SJCRH30 (cell line): ENCODE measurements around the gene XBP1. TPM values are rescaled to one million over a fixed set of nuclear protein-coding genes. Genes with fewer than 3 reads are reported as not detected.
A peak's percentile ranks its signal among the peaks of the same experiment; 100 is the strongest.
"Not testable (repeated sequence)": the region's sequence is repeated elsewhere in the genome, so short reads cannot be mapped to it uniquely, and the experiment has no call there.

Source experiments
- DNase-seq, 2 experiments: peaks; one replicate each; pipeline ENCODE4 v3.0.0-alpha.2; 2015 to 2020
- H3K27ac ChIP-seq: fragments of 250-450 bp; sonication (Bioruptor Pico); 2 replicates; pipeline ENCODE4 v1.5.1; 2020; ENCODE audit warnings: mild to moderate bottlenecking, moderate library complexity
- H3K27me3 ChIP-seq: fragments of 250-450 bp; sonication (Bioruptor Pico); 2 replicates; pipeline ENCODE4 v1.5.1; 2020; ENCODE audit warnings: mild to moderate bottlenecking, moderate library complexity
- H3K36me3 ChIP-seq: fragments of 250-450 bp; sonication (Bioruptor Pico); 2 replicates; pipeline ENCODE4 v1.5.1; 2020; ENCODE audit warnings: mild to moderate bottlenecking, moderate library complexity
- H3K4me1 ChIP-seq: fragments of 250-450 bp; sonication (Bioruptor Pico); 2 replicates; pipeline ENCODE4 v1.5.1; 2020; ENCODE audit warnings: mild to moderate bottlenecking, moderate library complexity
- H3K4me3 ChIP-seq: fragments of 250-450 bp; sonication (Bioruptor Pico); 2 replicates; pipeline ENCODE4 v1.5.1; 2020; ENCODE audit warnings: mild to moderate bottlenecking, moderate library complexity
- H3K9me3 ChIP-seq: fragments of 250-450 bp; sonication (Bioruptor Pico); replicated peaks from 2 replicates; pipeline ENCODE4 v1.5.1; 2020; ENCODE audit warnings: mild to moderate bottlenecking, moderate library complexity
- total RNA-seq: library from RNA; depleted of rRNA; stranded (reverse); fragments of >200 nt; shearing (Covaris generic); gene quantifications from 2 replicates; pipeline ENCODE4 v1.2.3, GENCODE V29; 2014

The XBP1 gene
- total RNA-seq, 1 experiment from 2014 or later, result 80.2 TPM

DNA sequence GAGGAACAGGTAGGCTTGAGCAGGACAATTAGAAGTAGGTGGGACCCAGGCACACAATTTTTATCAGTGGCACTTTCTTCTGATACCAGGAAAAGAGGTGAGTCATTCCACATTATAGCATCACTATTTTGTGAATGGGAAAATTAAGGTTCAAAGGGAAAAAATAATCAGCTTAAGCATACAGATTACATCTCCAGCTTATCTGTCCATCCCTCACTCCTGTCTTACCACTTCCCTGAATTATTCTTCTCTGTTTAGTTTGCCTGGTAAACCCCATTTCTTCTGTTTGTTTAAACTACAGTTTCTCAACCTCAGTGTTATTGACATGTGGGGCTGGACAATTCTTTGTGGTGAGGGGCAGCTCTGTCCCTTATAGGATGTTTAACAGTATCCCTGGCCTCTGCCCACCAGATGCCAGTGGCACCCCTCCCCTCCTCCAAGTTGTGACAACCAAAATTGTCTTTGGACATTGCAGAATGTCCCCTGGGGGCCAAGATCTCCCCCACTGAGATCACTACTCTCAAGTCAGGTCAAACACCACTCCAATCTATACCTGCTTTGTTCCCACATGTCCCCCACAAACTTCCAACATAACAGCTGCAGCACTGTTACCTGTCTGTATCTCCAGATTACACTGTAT, 8.5 kb upstream of the XBP1 start:
- no peaks in the 10 kb centered on the region for H3K27me3 ChIP-seq
- no peak overlapping the region for H3K4me3 ChIP-seq
- no peak for DNase-seq
- no peak overlapping the region for H3K27ac ChIP-seq
- H3K36me3 ChIP-seq, result no peaks in the 10 kb centered on the region
- no peaks in the 10 kb centered on the region for H3K4me1 ChIP-seq
- H3K9me3 ChIP-seq, result no peaks in the 10 kb centered on the region

DNA sequence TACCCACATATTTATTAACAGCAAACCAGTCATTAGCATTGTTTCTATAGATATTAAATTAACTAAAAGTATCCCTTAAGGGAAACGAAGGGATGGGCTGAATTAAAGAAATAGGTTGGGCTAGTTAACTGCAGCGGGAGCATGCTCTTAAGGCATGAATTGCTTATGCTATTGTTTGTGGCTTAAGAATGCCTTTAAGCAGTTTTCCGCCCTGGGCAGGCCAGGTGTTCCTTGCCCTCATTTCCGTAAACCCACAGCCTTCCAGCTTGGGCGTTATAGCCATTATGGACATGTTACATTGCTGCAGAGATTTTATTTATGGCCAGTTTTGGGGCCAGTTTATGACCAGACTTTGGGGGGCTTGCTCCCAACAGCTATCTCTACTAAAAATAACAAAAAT, 5.1 kb upstream of the XBP1 start:
- H3K36me3 ChIP-seq, H3K9me3 ChIP-seq, H3K27ac ChIP-seq, H3K4me1 ChIP-seq, DNase-seq, H3K27me3 ChIP-seq, H3K4me3 ChIP-seq: not testable (repeated sequence)

DNA sequence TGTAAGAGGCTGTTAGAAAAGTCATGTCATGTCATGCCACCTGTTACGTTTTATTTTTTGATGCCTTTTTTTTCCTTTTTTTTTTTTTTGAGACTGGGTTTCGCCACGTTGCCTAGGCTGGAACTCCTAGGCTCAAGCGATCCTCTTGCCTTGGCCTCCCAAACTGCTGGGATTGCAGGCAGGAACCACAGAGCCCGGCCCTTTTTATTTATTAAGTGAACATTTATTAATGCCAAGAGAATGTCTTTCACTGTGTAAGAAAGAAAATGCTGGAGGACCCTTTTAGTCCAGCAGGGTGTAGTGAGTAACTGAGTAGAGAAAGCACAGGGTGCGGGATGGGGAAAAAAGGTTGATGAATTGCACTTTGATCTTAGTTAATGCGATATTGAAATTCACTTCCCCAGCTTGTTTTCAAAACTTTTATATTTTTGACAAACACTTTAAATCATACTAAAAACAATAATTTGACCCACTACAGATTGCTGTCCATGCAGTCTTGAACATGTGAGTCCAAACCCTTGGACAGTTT, 2.3 kb upstream of the XBP1 start:
- no peak for DNase-seq
- Histone ChIP-seq H3K27ac (no peak overlapping the region), H3K36me3 (peaks cover 4% of the 10 kb centered on the region)

DNA sequence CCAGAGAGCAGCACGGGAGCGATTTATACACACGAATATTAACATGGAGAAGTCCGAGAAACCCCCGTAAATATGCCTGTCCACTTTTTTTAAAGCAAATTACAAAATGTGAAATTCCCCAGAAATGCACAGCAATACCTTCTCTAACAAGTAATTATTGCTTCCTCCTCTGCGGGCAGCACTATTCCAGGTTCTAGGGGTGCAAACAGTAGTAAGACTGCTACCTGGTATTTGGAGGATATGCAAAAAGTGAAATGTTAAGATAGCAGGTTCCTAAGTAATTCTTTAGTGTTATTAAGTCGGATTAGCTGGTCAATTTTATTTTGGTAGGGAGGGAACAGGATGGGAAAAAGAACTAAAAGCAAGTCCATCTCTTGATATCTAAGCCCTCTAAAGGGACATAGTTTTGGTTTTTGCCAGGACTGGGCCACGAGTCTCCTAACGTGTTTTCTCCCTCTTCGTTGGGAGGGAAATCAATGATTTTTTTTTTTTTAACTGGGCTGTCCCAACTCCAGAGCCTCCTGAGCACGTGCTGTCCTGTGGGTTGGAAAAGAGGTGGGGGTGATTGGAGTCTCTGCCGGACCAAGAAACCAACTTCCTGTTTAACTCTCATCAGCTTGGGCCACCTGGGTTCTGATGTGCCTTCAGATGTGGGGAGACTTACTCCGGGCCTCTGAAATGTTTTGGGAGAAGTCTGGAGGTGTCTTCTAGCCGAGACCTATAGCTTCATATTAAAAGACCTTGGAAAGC, 1.7 kb upstream of the XBP1 start:
- Histone ChIP-seq H3K4me1 (no peaks in the 10 kb centered on the region), H3K9me3 (no peaks in the 10 kb centered on the region), H3K27ac (no peak overlapping the region), H3K36me3 (peaks cover 10% of the 10 kb centered on the region), H3K4me3 (no peak overlapping the region), H3K27me3 (no peaks in the 10 kb centered on the region)
- peak in 1 of 2 experiments; percentile 7 for DNase-seq

More for the DNA sequence above, 2.3 kb upstream of the XBP1 start:
- Histone ChIP-seq H3K4me1 (no peaks in the 10 kb centered on the region), H3K4me3 (no peak overlapping the region), H3K9me3 (no peaks in the 10 kb centered on the region), H3K27me3 (no peaks in the 10 kb centered on the region)

DNA sequence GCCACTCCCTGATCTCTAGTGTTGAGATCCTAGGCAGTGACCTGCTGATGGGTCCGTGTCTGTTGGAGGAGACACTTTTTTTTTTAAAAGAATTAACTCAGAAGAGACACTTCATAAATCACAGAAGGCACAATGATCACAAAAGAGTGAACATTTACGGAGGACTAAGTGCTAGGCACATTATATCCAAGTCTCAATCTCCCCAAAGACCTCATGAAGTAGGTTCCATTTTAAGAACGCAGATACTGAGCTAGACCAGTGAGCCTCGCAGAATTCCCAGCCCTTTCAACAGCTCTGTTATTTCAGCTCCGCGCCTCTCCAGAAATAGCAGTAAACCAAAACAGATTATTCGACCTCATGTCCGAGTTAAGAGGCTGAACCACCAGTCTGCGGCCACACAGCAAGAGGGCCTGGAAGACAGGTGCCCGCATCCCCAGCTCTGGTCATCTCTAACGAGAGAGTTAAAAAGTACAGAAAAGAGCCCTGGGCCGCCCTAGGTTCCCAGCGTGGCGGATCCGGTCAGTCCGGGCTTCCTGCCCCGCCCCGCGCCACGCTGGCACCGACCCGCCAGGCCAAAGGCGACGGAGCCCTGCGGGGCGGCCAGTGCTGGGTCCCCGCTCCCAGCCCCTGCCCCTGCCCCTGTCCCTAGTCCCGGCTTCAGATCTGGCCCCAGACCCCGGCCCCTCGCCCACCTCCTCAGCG, 612 bp downstream of the XBP1 start:
- DNase-seq, result peak; percentile 49 to 58
- H3K27me3 ChIP-seq, result no peaks in the 10 kb centered on the region
- H3K9me3 ChIP-seq, result no peaks in the 10 kb centered on the region
- peaks cover 33% of the 10 kb centered on the region for H3K36me3 ChIP-seq
- peak overlapping the region; percentile 82 for H3K4me3 ChIP-seq
- no peaks in the 10 kb centered on the region for H3K4me1 ChIP-seq
- H3K27ac ChIP-seq, result peak overlapping the region; percentile 78

DNA sequence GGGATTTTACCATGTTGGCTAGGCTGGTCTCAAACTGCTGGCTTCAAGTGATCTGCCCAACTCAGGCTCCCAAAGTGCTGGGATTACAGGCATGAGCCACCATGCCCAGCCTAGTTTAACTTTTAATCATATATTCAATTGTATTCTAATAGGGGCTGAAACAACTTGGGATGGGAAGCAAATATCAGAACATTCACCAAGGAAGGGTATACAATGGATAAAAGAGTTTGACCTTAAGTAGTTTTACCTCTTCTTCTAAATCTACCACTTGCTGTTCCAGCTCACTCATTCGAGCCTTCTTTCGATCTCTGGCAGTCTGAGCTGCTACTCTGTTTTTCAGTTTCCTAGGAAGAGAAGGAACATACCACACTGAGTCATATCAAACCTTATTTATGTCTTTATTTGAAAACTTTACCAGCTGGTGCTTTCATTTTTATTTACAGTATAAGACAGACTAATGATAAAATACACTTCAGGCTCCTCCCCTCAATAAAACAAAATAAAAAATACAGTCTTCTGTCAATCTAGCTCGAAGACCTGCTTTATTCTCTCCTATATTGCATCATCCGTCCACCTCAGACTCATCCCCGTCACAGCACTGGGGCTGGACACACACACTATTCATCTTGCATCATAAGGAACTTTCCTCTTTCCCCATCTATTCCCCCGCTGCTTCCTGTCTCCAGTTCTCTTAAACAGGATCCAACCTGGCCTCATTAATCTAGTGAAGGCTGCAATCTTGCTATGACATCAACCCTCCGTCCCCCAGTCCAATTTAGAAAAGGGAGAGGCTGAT, 1.4 kb downstream of the XBP1 start:
- Histone ChIP-seq H3K36me3 (peaks cover 41% of the 10 kb centered on the region), H3K9me3 (no peaks in the 10 kb centered on the region)
- DNase-seq, result peak; percentile 22 to 49

DNA sequence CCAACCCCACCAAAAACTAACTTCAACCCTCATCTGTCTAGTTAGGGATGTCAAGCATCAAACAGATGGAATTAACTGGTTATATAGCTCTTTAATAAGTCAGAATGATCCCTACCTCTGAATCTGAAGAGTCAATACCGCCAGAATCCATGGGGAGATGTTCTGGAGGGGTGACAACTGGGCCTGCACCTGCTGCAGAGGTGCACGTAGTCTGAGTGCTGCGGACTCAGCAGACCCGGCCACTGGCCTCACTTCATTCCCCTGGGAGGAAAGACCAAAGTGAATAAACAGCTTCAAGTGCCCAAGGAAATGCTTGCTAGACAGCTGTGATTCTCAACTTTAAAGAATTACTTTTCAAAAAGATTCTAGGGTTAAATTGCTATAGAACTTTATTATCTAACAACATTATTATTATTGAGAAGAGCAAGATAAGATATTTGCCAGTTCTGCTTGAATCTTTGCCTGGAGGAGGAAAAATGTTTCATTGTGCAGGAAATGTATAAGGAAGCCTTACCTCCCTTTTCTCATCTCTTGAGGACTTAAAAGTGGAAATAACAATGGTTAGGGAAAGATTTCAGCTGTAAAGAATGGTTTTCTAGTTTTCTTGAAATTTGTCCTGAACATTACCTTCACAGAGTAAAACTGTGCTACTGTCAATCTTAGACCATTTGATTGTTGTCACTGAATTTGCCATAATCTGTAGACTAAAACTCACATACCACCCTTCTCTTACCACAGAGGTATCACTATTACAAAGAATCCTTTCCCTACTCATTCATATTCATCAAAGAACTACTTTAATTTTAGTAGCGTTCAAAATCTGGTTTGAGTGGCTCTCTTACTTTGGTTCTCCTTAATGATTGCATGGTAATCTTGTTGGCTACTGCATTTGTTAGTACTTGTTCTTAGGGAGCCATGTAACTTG, 4.2 kb downstream of the XBP1 start:
- Histone ChIP-seq H3K4me1 (no peaks in the 10 kb centered on the region), H3K9me3 (no peaks in the 10 kb centered on the region), H3K27ac (no peak overlapping the region), H3K36me3 (peaks cover 48% of the 10 kb centered on the region), H3K4me3 (no peak overlapping the region), H3K27me3 (no peaks in the 10 kb centered on the region)
- DNase-seq, result no peak

More for the DNA sequence above, 1.4 kb downstream of the XBP1 start:
- peak overlapping the region; percentile 78 for H3K27ac ChIP-seq
- H3K4me3 ChIP-seq, result peak overlapping the region; percentile 82
- no peaks in the 10 kb centered on the region for H3K27me3 ChIP-seq
- no peaks in the 10 kb centered on the region for H3K4me1 ChIP-seq

DNA sequence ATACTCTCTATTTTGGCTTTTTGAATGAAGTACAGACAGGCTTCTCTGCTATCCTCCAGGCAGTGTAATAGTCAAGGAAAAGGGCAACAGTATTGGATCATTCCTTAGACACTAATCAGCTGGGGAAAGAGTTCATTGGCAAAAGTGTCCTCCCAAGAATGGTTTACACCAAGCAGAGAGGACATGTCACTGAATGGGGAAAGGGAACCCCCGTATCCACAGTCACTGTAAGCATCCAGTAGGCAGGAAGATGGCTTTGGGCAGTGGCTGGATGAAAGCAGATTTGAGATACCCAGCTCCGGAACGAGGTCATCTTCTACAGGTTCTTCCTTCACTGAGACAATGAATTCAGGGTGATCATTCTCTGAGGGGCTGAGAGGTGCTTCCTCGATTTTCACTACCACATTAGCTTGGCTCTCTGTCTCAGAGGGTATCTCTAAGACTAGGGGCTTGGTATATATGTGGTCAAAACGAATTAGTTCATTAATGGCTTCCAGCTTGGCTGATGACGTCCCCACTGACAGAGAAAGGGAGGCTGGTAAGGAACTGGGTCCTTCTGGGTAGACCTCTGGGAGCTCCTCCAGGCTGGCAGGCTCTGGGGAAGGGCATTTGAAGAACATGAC, 5.2 kb downstream of the XBP1 start:
- Histone ChIP-seq H3K9me3 (no peaks in the 10 kb centered on the region), H3K4me1 (no peaks in the 10 kb centered on the region), H3K27me3 (no peaks in the 10 kb centered on the region), H3K36me3 (peaks cover 48% of the 10 kb centered on the region), H3K27ac (no peak overlapping the region), H3K4me3 (no peak overlapping the region)
- DNase-seq, result no peak

DNA sequence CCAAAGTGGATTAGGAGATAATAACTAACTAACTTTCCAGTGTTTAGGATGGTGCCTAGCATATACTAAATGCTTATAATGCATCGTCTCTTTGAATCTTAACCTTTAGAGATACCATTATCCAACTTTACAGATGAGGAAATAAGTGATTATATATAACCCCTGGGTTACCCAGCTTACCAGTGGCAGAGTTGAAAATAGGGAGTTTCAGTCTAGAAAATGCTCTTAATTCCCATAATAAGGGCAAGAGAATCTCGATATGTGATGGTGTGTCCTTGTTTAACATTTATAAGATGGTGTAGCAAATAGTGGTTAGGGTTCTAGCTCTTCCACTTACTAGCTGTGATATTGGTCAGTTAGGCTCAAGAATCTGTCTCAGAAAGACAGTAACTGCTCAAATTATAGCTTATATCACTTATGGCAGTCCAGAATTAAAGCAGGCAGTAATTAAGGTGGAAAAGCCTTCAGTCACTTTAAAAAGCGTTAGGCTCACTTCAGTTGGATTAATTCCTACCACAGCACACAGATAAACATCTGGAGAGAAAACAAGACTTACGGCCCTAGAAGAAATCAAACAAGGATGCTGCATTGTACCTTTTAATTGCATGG, 6.3 kb downstream of the XBP1 start:
- Histone ChIP-seq H3K27me3 (no peaks in the 10 kb centered on the region), H3K9me3 (no peaks in the 10 kb centered on the region), H3K27ac (no peak overlapping the region), H3K4me3 (no peak overlapping the region), H3K36me3 (peaks cover 48% of the 10 kb centered on the region), H3K4me1 (no peaks in the 10 kb centered on the region)
- no peak for DNase-seq

DNA sequence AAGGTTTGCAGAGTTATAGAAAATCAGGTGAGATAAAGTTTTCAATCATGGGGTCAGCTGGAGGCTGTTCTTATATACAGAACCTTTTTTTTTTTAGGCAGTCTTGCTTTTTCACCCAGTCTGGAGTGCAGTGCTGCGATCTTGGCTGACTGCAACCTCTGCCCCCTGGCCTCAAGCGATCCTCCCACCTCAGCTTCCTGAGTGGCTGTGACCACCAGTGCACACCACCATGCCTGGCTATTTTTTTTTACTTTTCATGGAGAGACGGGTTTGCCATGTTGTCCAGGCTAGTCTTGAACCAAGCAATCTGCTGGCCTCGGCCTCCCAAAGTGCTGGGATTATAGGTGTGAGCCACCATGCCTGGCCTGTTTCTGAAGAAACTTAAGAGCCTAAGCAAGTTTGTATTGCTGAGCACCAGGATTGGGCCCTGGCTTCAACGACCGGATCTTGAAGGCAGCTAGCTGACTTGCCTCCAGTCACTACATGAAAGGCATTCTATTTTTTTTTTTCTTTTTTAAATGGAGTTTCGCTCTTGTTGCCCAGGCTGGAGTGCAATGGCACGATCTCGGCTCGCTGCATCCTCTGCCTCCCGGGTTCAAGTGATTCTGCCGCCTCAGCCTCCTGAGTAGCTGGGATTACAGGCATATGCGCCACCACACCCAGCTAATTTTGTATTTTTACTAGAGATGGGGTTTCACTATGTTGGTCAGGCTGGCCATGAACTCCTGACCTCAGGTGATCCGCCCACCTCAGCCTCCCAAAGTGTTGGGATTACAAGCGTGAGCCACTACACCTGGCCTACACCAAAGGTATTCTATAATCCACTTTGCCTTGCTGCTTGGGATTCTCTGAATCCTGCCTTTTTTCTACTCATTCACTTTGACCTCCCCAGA, 7.6 kb downstream of the XBP1 start:
- H3K27me3 ChIP-seq, result no peaks in the 10 kb centered on the region
- no peaks in the 10 kb centered on the region for H3K9me3 ChIP-seq
- no peak overlapping the region for H3K4me3 ChIP-seq
- H3K36me3 ChIP-seq, result peaks cover 46% of the 10 kb centered on the region
- DNase-seq, result no peak
- no peaks in the 10 kb centered on the region for H3K4me1 ChIP-seq
- H3K27ac ChIP-seq, result no peak overlapping the region

DNA sequence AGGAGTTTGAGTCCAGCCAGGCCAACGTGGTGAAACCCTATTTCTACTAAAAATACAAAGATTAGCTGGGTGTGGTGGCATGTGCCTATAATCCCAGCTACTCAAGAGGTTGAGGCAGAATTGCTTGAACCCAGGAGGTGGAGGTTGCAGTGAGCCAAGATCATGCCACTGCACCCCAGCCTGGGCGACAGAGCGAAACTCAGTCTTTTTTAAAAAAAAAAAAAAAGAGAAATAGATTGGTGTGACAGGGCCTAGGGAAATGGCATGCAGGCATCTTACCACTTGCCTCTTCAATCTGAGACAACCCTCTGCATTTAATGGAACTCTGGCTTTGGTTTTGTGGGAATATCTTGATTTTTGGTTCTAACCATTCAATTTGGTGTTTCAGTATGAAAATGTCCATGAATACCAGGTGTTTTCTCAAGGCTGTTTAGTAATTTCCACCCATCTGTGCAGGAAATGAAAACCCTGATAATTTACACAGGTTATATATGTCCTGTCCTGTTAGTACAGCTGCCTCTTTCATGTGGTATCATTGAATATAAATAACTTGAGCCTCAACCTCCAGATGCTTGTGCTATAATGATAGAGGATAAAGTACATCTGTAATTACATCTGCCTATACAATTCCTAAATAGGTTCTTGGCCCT, 8.4 kb downstream of the XBP1 start:
- Histone ChIP-seq H3K4me3 (no peak overlapping the region), H3K4me1 (no peaks in the 10 kb centered on the region), H3K27me3 (no peaks in the 10 kb centered on the region), H3K9me3 (no peaks in the 10 kb centered on the region), H3K36me3 (peaks cover 39% of the 10 kb centered on the region), H3K27ac (no peak overlapping the region)
- DNase-seq, result no peak

DNA sequence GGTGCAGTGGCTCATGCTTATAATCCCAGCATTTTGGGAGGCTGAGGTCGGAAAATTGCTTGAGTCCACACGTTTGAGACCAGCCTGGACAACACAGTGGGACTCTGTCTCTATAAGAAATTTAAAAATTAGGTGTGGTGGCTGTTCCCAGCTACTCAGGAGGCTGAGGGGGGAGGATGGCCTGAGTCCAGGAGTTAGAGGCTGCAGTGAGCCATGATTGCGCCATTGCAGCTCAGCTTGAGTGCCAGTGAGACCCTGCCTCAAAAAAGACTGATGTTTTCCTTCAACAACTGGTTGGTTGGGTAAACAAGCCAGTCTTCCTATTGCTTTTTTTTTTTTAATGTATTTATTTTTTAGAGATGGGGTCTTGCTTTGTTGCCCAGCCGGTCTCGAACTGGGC, 9.2 kb downstream of the XBP1 start:
- no peak for DNase-seq
- H3K9me3 ChIP-seq, result no peaks in the 10 kb centered on the region
- peaks cover 35% of the 10 kb centered on the region for H3K36me3 ChIP-seq
- no peak overlapping the region for H3K4me3 ChIP-seq
- no peak overlapping the region for H3K27ac ChIP-seq
- H3K4me1 ChIP-seq, result no peaks in the 10 kb centered on the region
- H3K27me3 ChIP-seq, result no peaks in the 10 kb centered on the region
